Activated CD4-positive, alpha-beta T cell treated with anti-CD3 and anti-CD28 coated beads for 1 hour (primary cell): ENCODE data around the gene GEMIN8.

ENCODE experiments used
- DNase-seq: peaks from one replicate; pipeline ENCODE4 v3.0.0-alpha.2; 2020

Gene GEMIN8

GRCh38 chrX:14015294-14015693, 14.4 kb downstream of the GEMIN8 start:
- no peak for DNase-seq

- no peak for DNase-seq
These were observed 15.2 kb downstream of the GEMIN8 start for GRCh38 chrX:14014526-14014925.

DNA sequence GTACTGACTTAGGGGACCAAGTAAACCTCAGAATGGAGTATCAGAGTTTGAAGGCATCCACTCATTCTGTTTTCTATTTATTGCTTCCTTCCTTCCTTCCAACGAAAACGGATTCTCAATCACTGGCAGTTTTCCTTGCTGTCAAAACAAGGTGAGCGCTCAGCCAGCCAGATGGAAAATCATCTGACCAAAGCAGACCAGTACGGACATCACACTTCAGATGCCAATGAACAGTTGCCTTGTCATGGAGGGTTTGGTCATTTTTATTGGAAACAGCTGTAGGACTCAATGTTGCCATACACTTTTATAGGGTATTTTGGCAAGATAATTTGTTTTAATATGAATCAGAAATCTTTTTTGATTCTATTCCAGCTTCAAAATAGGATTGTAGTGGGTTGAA, 16.6 kb downstream of the GEMIN8 start:
- no peak for DNase-seq

GRCh38 chrX:14010566-14010965, 19.1 kb downstream of the GEMIN8 start:
- no peak for DNase-seq

GRCh38 chrX:14006540-14006939, 23.2 kb downstream of the GEMIN8 start:
- no peak for DNase-seq

DNA sequence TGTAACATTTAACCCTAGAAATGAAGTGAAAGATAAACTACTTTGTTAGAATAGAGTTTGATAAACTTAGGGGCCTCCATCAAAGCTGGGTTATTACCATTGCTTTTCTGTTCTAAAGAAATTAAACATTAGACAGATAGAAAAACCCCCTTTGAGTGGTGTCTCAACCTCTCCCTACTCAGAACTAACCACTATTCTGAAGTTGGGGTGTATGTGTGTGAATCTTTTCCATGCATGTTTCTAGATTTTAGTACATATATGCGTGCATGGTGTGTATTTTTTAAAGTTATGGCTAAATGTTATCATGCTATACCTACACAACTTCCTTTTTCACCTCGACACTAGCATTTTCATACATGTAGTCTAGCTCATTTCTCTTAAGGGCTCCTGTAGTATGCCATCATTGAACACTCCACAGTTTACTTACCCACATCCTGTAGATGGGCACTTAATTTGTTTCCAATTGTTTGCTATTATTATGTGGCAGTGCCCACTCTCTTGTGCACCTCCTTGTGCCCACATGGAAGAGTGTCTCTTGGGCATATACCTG, 25.7 kb downstream of the GEMIN8 start:
- DNase-seq: no peak

DNA sequence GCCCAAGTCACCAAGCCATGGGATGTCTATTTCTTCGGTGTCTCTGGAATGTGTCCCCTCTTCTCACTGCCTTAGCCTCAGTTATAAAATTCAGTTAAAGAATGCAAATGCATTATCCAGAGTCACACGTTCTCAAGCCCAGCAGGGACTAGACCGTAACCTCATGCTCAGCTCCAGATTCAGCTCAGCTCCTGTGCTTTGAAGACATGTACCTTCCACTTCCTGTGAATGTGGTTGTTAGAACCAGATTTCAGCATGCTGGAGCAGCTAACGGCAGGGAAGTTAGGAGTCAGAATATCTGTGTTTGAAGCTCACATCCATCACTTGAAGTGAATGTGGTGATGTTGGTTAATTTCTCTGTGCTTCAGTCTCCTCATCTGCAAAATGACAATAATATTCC, 26.7 kb downstream of the GEMIN8 start:
- DNase-seq: no peak

DNA sequence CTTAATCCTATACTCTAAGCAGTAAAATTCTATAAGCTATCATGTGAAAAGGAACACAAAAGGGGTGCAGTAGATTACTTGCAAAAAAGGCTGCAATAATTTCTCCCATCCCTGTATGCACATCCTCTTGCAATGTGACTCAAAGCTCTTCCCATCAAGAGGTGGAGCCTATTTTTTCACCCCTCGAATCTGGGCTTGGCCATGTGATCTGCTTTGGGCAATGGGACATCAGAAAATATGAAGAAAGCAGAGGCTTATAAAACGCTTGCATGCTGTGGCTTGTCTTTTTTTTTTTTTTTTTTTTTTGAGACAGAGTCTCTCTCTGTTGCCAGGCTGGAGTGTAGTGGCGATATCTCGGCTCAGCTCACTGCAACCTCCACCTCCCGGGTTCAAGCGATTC, 33.0 kb downstream of the GEMIN8 start:
- DNase-seq: no peak

- no peak for DNase-seq
These were observed 35.1 kb downstream of the GEMIN8 start for GRCh38 chrX:13994536-13995080.

DNA sequence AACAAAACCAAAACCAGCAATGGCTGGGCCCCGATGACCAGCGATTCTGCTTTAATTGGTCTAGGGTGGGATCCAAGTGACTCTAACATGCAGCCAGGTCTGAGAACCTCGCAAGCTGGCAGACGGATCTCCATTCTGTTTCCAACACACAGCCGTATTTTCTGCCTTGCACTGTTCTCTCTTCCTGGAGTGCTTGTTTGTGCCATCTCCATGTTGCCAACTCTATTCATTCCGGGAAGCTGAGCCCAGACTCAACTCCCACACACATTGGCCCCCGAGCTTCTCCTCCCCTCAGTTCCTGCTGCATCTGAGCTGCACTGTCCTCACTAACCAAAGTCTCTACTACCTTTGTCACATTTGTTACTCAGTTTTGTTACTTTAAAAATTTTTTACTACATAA, 35.6 kb downstream of the GEMIN8 start:
- DNase-seq: no peak

- no peak for DNase-seq
These were observed 39.4 kb downstream of the GEMIN8 start for GRCh38 chrX:13990126-13990800.

GRCh38 chrX:13985697-13986435, 43.8 kb downstream of the GEMIN8 start:
- no peak for DNase-seq

DNA sequence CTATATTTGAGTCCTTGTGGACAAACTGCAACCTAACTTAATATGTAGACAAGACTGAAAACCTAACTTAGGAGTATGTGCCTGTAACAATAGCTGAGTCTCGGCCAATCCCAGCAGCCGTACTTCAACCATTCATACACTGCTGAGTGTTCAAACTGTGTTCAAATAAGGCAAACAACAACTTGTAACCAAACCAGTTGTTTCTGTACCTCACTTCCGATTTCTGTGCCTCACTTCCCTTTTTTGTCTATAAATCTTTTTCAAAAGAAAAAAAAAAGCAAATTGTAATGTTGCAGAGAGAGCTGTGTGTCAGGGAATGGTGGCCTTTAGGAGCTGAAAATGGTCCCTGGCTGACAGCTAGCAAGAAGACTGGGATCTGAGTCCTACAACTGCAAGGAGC, 46.0 kb downstream of the GEMIN8 start:
- no peak for DNase-seq

DNA sequence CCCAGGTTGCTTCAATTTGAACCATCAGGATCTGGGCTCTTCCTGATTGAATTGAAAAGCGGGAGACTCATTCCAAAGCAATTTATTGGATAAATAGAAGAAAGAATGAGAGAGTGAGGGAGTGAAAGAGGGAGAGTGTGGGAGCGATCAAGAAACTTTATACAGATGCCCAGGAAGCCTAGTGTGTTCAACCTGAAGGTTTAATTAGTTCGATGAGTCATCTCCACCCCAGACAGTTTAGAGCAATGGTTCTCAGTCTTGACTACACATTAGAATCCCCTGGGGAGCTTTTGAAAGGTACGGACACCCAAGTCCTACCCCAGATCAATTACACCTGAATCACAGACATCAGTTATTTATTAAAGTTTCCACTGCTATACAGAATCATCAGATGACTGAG, 61.5 kb downstream of the GEMIN8 start:
- no peak for DNase-seq

GRCh38 chrX:13967636-13968035, 62.1 kb downstream of the GEMIN8 start:
- DNase-seq: no peak

- DNase-seq: no peak
These were observed 62.9 kb downstream of the GEMIN8 start for GRCh38 chrX:13966793-13967125.

DNA sequence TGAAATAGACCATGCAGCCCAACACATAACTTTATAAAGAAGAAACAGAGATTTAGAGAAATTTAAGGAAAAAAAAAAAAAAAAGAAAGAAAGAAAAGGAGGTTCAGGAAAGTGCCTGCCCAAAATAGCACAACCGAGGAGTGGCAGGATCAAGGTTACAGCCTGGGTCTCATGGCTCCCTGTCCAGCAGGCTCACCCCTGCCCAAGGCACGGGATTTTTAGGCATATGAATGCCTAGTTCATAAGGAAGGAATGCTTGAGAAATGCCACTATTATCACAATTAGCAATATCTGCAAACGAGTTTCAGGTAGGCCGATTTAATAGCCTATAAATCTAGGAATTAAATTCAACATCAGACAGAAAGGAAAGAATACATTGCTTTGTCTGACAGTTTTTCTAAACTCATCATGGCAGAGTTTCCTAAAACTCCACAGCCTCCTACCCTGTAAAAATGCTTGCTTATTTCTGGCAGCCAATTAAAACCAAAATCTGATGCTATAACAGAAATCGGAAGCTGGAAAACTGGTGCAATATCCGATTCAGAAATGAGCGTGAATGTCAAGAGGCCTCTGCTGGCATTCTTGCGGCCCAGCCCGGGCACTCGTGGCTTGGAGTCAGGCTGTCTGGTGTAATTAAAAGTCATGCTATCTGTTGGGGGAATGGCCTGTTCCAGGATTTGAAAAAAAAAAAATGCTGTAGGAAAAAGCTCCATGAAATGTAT, 63.5 kb downstream of the GEMIN8 start:
- DNase-seq: no peak

DNA sequence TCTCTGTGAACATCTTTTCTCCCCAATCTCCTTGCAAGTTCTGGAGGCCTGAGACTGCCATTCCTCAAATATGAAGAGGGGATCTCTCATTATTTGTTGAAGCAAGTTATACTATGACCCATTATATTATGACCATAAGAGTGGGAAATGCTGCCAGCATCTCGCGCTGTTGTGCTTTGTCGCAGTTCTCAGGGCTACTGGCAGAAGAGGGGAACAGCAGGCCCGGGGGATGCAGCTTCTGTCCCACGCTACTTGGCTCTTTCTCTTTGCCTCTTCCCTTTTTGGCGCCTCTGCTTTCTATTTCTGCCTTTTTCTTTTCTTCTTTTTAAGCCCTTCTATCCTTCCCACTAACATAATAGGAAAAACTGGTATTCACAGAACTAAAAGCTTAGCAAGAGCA, 64.2 kb downstream of the GEMIN8 start:
- DNase-seq: no peak

DNA sequence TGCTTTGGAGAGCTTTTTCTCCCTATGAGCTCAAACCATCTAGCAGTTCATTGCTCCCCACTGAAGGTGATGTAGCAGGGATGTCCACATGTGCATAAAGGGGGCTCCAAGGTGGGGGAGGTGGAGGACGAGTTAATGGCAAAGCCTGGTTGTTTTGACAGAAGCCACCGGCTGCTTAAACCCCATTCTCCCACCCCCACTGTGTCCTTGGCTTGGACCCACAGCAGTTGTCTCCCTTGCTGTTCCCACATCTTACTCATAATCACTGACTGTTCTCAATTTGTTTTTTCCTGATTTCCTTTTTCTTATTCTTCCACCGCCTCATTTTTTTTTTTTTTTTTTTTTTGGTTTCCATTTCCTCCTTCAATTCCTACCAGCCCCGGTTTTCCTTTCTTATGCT, 72.7 kb downstream of the GEMIN8 start:
- no peak for DNase-seq
